GM21390 (cell line): ENCODE results near the gene S100A7.
"Not testable (repeated sequence)": the region's sequence is repeated elsewhere in the genome, so short reads cannot be mapped to it uniquely, and the experiment has no call there.

Source experiments
- ATAC-seq: cut with Tn5 transposase; IDR thresholded peaks from one replicate; pipeline ENCODE4 v1.9.1; 2021; ENCODE audit not compliant: unreplicated experiment

The S100A7 gene

GRCh38 chr1:153478047-153478691, 17.7 kb upstream of the S100A7 start:
- no peak for ATAC-seq

DNA sequence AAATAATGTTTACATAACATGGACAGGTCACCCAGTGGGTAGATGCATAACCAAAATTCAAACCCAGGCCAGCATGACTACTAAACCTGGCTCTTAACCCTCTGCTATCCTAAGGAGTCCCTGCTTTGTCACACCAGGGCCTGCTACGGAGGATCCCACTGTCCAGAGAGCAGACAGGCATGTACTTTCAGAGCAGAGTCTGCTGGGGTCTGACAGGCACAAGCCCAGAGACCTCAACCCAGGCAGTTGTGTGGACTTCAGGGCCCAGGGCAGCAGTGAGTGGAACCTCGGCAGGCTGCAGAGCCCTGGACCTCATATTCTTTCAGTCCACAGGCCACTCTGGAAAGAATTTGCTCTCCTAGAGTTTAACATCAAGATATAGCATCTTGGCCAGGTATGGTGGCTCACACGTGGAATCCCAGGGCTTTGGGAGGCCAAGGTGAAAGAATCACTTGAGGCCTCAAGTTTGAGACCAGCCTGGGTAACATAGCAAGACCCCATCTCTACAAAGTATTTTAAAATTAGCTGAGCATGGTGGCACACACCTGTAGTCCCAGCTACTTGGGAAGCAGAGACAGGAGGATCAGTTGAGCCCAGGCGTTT, 16.1 kb upstream of the S100A7 start:
- ATAC-seq = no peak

DNA sequence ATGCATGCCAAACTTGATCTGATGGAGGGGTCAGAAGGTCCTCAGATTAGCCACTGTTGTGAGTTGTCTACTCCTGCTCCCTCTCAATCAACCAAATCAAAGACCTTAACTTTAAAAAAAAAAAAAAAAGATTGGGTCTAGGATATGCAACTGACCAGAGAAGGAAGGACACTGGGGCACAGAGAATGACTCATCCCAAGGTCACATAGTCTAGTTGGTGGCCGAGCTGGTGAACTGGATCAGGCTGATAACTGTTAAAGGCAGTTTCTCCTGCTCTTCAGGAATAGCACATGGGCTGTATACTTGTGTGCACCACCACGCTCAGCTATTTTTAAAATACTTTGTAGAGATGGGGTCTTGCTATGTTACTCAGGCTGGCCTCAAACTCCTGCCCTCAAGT, 14.8 kb upstream of the S100A7 start:
- ATAC-seq = no peak

DNA sequence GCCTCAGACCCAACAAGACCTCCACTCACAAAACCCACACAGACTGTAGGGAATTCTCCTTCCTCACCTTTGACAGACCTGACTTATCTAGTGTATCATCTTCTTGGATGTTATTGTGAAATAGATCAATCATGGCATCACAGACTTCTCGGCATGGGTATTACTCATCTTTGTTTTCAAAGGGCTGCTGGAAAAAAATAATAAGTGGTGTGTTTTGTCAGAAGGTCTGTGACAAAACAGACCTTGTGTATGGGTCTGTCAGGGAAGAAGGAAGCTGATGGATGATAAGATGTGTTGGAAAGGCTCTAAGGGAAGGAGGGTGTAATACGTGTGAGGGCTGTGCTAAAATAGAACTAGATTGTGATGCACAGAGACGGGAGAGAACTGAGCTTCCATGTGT, 13.9 kb upstream of the S100A7 start:
- ATAC-seq = no peak

DNA sequence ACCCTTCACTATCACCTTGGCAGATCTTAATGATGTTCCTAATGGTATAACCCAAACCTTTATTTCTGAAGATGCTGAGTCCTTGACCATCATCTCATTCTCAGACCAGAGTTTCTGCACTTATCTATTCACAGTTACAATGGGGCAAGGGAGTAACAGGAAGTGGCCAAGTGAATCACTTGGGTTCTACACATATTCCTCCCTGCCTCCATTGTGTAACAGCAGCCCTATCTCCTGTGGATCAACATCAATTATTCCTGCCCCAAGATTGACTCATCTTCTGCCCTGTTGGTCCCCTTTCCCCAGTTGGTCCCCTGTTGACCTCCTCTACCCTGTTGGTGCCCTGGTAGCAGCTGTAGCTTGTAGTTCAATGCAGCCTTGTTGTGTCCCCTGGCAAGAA, 10.3 kb upstream of the S100A7 start:
- no peak for ATAC-seq

- no peak for ATAC-seq
Measured at GRCh38 chr1:153466908-153467307, 6.5 kb upstream of the S100A7 start.

DNA sequence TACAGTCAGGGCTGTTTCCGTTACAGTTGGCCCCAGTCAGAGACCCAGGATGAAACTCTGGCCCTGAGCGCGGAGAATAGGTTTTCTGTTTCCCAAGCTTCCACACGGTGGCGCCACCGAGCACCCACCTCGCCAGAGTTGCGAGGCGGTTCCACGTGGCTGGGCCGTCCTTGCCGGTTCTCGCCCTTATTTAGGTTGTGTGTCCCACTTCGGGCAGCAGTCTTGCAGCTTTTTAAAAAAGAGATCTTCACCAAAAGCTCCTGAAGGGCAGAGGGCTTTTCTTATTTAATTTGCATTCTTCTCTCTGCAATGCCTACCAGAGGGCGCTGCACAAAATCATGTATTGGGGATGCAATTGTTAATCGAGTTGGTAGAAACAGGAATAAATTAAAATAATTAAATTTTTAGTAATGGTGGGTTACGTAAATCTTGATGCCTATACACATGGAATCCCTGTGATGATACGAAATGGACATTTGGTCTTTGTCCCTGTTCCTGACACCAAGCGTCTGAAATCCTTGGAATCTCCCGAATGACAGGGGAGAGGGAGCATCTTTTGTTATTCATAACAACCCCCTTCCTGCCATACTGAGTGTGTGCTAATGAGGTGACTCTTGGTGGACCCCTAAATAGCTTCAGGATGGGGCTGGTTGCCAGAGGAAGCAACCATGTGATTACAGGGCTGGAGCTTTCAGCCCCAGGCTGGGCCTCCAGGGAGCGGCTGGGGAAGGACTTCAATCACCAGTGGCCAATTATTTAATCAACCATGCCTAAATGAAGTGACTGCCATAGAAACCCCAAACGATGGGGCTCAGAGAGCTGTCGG, 5.6 kb upstream of the S100A7 start:
- no peak for ATAC-seq

- not testable (repeated sequence) for ATAC-seq
Measured at GRCh38 chr1:153462741-153463140, 2.3 kb upstream of the S100A7 start.

DNA sequence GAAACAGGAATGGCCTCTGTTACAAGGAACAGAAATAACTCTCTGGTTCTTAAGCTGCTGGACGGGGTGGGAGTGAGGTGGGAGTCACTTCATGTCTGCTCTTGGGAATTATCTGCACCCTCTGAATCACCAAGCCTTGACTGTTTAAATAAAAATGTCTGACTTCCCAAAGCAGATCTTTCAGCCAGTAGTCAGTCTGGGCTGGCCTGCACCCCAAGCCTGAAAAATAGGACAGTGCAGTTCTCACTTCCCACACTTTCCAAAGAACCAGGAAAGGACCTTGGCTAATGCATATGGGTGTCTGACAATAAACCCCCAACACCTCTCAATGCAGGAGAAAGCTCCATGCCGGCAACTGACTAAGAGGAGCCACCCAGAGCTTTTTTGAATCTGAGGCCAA, 796 bp downstream of the S100A7 start:
- ATAC-seq = no peak

DNA sequence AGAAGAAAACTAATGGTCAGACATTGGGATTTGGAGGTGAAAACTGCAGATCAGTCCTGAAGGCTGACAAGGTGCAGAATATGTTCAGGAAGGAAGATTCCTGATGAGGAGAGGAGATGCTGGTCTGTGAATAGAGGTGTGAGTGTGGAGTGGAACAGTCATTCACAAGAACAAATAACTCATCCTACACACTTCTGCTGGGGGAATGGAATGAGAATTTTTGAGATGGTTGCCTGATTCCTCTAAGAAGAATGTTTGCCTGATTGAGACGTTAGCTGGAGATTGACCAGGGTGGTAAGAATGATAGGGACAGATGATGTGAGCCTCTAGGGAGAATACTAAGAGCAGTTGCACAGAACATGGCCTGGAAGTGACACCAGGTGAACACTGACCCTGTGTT, 4.1 kb downstream of the S100A7 start:
- ATAC-seq = no peak

DNA sequence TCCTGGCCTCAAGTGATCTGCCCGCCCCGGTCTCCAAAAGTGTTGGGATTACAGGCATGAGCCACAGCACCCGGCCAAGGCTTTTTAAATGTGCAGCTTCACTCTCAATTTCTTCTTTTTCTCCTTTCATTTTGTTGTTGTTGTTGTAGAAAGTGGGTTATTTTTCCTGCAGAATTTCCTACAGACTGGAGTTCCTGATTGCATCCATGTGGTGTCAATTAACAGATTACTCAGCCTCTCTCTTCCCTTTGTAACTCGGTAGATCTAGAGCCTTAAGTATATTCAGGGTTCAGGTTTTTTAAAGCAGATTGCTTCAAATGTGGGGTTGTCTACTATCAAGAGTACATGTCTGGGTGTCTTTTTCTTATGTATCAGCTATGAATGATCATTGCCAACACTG, 11.6 kb downstream of the S100A7 start:
- not testable (repeated sequence) for ATAC-seq

GRCh38 chr1:153447498-153448170, 12.8 kb downstream of the S100A7 start:
- no peak for ATAC-seq

GRCh38 chr1:153444078-153444477, 16.4 kb downstream of the S100A7 start:
- ATAC-seq = no peak

DNA sequence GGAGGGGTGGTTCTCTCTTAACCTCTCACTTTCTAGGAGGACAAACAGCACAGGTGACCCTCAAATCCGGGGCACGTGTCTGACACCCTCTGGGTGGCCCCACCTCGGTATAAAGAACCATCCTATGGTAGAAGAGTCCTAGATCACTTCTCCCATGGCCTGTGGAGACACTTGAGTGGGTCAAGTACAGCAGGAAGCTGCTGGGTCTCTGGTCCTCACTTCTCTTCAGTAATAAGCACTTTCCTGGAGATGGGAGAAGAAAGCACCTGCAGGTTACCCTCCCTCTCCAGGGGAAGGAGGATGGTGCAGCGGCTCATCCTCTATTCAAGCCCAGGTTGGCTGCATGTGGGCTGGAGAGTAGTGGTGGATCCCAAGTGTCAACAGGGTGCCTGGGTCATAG, 17.0 kb downstream of the S100A7 start:
- ATAC-seq = no peak

DNA sequence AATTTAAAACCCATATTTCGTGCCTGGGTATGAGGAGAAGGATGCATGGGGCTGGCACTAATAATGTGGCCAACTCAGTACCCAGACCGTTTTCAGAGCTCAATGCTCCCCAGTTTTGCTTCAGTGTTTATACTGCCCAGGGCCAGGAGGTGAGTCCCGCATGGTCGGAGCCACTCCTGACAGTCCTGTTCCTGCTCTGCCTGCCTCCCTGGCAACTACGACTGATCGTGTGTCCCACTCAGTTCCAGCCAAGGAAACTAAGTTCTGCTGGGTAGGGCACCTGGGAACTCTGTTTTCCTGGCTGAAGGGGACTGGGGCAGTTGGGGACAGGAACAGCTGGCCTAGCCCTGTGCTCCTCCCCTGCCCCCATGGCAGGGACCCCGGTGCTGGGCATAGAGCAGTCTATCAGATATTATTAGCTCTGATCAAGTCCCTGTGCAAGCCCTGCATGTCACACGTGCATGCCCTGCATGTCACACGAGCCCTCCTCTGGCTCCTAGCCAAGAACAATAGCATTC, 19.2 kb downstream of the S100A7 start:
- ATAC-seq = no peak

DNA sequence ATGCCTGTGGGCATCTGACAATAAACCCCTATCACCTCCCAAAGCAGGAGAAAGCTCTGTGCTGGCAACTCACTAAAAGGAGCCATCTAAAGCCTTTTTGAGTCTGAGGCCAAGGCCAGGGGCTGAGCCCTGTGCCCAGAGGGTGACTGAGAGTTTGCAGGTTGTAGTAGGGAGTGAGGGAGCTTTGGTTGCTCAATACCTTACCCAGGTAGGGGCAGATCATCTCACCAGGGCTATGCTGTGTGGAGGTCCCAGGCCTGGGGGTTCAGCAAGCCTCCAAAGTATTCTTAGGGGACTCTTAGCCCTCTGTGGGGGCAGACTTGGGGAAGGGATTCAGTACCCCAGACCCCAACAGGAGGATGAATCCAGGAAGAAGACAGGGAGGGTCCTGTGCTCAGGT, 21.2 kb downstream of the S100A7 start:
- no peak for ATAC-seq

DNA sequence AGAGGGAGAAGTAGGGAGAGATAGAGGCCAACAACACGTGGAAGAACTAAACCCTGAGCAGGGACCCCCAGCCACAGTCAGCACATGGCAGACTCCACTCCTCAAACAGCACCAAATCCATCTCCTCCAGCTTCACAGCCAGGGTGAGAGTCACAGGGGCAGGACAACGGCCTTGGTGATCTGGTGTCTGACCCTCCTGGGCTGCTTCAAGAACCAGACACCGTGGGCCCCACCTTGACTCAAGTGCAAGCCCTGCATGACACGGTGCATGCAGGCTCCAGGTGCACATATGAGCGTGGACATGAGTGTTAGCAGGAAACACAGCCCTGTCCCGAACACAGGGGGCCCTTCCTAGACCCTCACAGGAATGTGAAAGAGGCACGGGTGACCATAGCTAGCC, 21.9 kb downstream of the S100A7 start:
- no peak for ATAC-seq

- ATAC-seq = no peak
Measured at GRCh38 chr1:153437236-153437635, 23.2 kb downstream of the S100A7 start.

GRCh38 chr1:153434746-153435455, 25.6 kb downstream of the S100A7 start:
- no peak for ATAC-seq

GRCh38 chr1:153432874-153433681, 27.4 kb downstream of the S100A7 start:
- no peak for ATAC-seq
